ENCODE results near the gene ZDHHC8. TPM values are rescaled to one million over a fixed set of nuclear protein-coding genes. Genes with fewer than 3 reads are reported as not detected.

Gene ZDHHC8
- total RNA-seq, 1 experiment from 2014 or later, result 89.3 TPM

DNA sequence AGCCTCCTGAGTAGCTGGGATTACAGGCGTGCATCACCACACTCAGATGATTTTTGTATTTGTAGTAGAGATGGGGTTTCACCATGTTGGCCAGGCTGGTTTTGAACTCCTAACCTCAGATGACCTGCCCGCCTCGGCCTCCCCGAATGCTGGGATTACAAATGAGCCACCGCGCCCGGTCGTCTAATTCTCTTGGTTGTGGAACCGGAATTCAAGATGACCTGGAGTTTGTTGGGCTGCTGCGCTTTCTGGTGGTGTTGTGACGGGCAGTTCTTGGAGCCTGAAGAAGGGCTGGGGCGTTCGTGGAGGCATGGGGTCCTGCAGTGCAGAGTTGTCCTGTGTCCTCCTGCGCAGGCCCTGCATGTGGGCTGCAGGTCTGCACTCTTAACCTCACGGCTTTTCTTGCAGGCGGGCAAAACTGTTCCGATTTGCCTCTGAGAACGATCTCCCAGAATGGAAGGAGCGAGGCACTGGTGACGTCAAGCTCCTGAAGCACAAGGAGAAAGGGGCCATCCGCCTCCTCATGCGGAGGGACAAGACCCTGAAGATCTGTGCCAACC is 9.7 kb upstream of the ZDHHC8 start:
- CTCF ChIA-PET, result no interaction called here
- DNase-seq (ENCODE audit: low read depth, low spot score) (no peak), ATAC-seq (no peak)
- RAD21 ChIA-PET (ENCODE audit: low non-redundant PET in 1 of 2, low total read pairs in 2 of 2, uncharacterized antibody in 2 of 2, unreplicated experiment in 2 of 2), result no interaction called here
- Histone ChIP-seq H3K79me2 (ENCODE audit: insufficient read depth, low read length) (peaks cover 72% of the 10 kb centered on the region), H3K4me3 (replicated peaks in 1 of 2; ENCODE audit: low read depth in 1 of 2, low read length in 2 of 2) (no peak overlapping the region), H3K27ac (ENCODE audit: low read depth, low read length) (no peak overlapping the region), H3K9me3 (ENCODE audit: control insufficient read depth in 1 of 2, insufficient read depth in 1 of 2, low read depth in 1 of 2, low read length in 2 of 2) (no peaks in the 10 kb centered on the region), H3K4me1 (ENCODE audit: control insufficient read depth in 1 of 2, insufficient read depth in 2 of 2, low read length in 2 of 2) (peaks cover 4 to 17% of the 10 kb centered on the region in 2 experiments; a peak in 3 of 4 replicates), H3K36me3 (ENCODE audit: control insufficient read depth in 1 of 2, insufficient read depth in 2 of 2, low read length in 2 of 2) (peaks cover 38 to 70% of the 10 kb centered on the region in 2 experiments), H4K20me1 (ENCODE audit: insufficient read depth) (no peaks in the 10 kb centered on the region), H3K9me2 (ENCODE audit: insufficient read depth) (no peaks in the 10 kb centered on the region), H3K27me3 (ENCODE audit: insufficient read depth, low read length) (no peaks in the 10 kb centered on the region), H3K9ac (ENCODE audit: low read length) (no peak overlapping the region), H2AFZ (ENCODE audit: low read depth, low read length, poor library complexity, severe bottlenecking) (no peak overlapping the region), H3K4me2 (ENCODE audit: low read length) (no peak overlapping the region)
- intact Hi-C loops (cut with micrococcal nuclease), result no loop called here
- BruUV-seq (replicated peaks), result no TSS peak
- POLR2A ChIA-PET, result no interaction called here
- no peak for TF ChIP-seq YY1 (IDR thresholded peaks at IDR 0.05; ENCODE audit: extremely low read depth, insufficient replicate concordance, low read depth, low read length)
- TF ChIP-seq JUND (IDR thresholded peaks at IDR 0.05), result no peak
- TF ChIP-seq, protein P1, sequence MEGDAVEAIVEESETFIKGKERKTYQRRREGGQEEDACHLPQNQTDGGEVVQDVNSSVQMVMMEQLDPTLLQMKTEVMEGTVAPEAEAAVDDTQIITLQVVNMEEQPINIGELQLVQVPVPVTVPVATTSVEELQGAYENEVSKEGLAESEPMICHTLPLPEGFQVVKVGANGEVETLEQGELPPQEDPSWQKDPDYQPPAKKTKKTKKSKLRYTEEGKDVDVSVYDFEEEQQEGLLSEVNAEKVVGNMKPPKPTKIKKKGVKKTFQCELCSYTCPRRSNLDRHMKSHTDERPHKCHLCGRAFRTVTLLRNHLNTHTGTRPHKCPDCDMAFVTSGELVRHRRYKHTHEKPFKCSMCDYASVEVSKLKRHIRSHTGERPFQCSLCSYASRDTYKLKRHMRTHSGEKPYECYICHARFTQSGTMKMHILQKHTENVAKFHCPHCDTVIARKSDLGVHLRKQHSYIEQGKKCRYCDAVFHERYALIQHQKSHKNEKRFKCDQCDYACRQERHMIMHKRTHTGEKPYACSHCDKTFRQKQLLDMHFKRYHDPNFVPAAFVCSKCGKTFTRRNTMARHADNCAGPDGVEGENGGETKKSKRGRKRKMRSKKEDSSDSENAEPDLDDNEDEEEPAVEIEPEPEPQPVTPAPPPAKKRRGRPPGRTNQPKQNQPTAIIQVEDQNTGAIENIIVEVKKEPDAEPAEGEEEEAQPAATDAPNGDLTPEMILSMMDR (IDR thresholded peaks at IDR 0.05 in 2 of 3, conservative IDR thresholded peaks at IDR 0.05 in 1 of 3; ENCODE audit: borderline replicate concordance in 1 of 3, insufficient read depth in 1 of 3, low read depth in 2 of 3, low read length in 2 of 3), result no peak
- TF ChIP-seq ELF1 (IDR thresholded peaks at IDR 0.05; ENCODE audit: borderline replicate concordance, low read depth), result no peak
- TF ChIP-seq CEBPB (IDR thresholded peaks at IDR 0.05; ENCODE audit: low read depth), result no peak
- no peak for TF ChIP-seq EZH2 (IDR thresholded peaks at IDR 0.05)
- TF ChIP-seq POLR2A (IDR thresholded peaks at IDR 0.05; ENCODE audit: borderline replicate concordance, extremely low read depth, insufficient read depth, insufficient read length), result no peak
- TF ChIP-seq FOSL1 (IDR thresholded peaks at IDR 0.05; ENCODE audit: low read depth), result no peak
- no peak for TF ChIP-seq EZH2phosphoT487 (IDR thresholded peaks at IDR 0.05; ENCODE audit: borderline replicate concordance)
- TF ChIP-seq, protein P2, sequence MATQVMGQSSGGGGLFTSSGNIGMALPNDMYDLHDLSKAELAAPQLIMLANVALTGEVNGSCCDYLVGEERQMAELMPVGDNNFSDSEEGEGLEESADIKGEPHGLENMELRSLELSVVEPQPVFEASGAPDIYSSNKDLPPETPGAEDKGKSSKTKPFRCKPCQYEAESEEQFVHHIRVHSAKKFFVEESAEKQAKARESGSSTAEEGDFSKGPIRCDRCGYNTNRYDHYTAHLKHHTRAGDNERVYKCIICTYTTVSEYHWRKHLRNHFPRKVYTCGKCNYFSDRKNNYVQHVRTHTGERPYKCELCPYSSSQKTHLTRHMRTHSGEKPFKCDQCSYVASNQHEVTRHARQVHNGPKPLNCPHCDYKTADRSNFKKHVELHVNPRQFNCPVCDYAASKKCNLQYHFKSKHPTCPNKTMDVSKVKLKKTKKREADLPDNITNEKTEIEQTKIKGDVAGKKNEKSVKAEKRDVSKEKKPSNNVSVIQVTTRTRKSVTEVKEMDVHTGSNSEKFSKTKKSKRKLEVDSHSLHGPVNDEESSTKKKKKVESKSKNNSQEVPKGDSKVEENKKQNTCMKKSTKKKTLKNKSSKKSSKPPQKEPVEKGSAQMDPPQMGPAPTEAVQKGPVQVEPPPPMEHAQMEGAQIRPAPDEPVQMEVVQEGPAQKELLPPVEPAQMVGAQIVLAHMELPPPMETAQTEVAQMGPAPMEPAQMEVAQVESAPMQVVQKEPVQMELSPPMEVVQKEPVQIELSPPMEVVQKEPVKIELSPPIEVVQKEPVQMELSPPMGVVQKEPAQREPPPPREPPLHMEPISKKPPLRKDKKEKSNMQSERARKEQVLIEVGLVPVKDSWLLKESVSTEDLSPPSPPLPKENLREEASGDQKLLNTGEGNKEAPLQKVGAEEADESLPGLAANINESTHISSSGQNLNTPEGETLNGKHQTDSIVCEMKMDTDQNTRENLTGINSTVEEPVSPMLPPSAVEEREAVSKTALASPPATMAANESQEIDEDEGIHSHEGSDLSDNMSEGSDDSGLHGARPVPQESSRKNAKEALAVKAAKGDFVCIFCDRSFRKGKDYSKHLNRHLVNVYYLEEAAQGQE (IDR thresholded peaks at IDR 0.05; ENCODE audit: low read depth), result no peak

Data from HCT116 (cell line).